Muscle layer of duodenum (tissue), 2 donors: Measurements from ENCODE around the gene PEX7.
A peak's percentile ranks its signal among the peaks of the same experiment; 100 is the strongest.

Experiments used
- H3K27ac ChIP-seq: one replicate; pipeline ENCODE4 v1.7.0; 2013; ENCODE audit warnings: mild to moderate bottlenecking, low read length
- H3K27me3 ChIP-seq: one replicate; pipeline ENCODE4 v1.7.0; 2013; ENCODE audit warnings: low read depth, mild to moderate bottlenecking, control low read depth, low read length
- H3K36me3 ChIP-seq, 2 donors: one replicate each; pipeline ENCODE4 v1.7.0; 2013; ENCODE audit warnings: low read length in 2 of 2, control low read depth in 1 of 2, mild to moderate bottlenecking in 1 of 2; ENCODE audit not compliant: insufficient read depth in 2 of 2, control insufficient read depth in 1 of 2
- H3K4me1 ChIP-seq, 2 donors: one replicate each; pipeline ENCODE4 v1.7.0; 2013; ENCODE audit warnings: low read length in 2 of 2, mild to moderate bottlenecking in 2 of 2, control low read depth in 1 of 2, moderate library complexity in 1 of 2; ENCODE audit not compliant: insufficient read depth in 2 of 2, control insufficient read depth in 1 of 2
- H3K4me3 ChIP-seq, 2 donors: one replicate each; pipeline ENCODE4 v1.7.0; 2013; ENCODE audit warnings: low read length in 2 of 2, low read depth in 1 of 2, mild to moderate bottlenecking in 1 of 2
- H3K9me3 ChIP-seq, 2 donors: one replicate each; pipeline ENCODE4 v1.7.0; 2013; ENCODE audit warnings: low read length in 2 of 2, control low read depth in 1 of 2, mild to moderate bottlenecking in 1 of 2; ENCODE audit not compliant: control insufficient read depth in 1 of 2
- donor health status: healthy.

Gene PEX7

GRCh38 chr6:136920216-136920615, 97.8 kb downstream of the PEX7 start:
- peak overlapping the region; percentile 66 to 81 for H3K4me3 ChIP-seq
- peaks cover 0 to 9% of the 10 kb centered on the region in 2 donors for H3K36me3 ChIP-seq
- no peaks in the 10 kb centered on the region for H3K9me3 ChIP-seq
- peaks cover 7 to 32% of the 10 kb centered on the region in 2 donors for H3K4me1 ChIP-seq
- H3K27me3 ChIP-seq: peaks cover 34% of the 10 kb centered on the region
- H3K27ac ChIP-seq: no peak overlapping the region

GRCh38 chr6:136920671-136921380, 98.4 kb downstream of the PEX7 start:
- Histone ChIP-seq H3K9me3 (no peaks in the 10 kb centered on the region), H3K36me3 (peaks cover 0 to 3% of the 10 kb centered on the region in 2 donors), H3K27ac (no peak overlapping the region), H3K4me1 (peaks cover 7 to 32% of the 10 kb centered on the region in 2 donors), H3K27me3 (peaks cover 34% of the 10 kb centered on the region), H3K4me3 (peak overlapping the region; percentile 66 to 81)

- H3K27ac ChIP-seq: no peak overlapping the region
- peak overlapping the region; percentile 66 to 81 for H3K4me3 ChIP-seq
- peaks cover 7 to 32% of the 10 kb centered on the region in 2 donors for H3K4me1 ChIP-seq
- H3K36me3 ChIP-seq: no peaks in the 10 kb centered on the region
- peaks cover 34% of the 10 kb centered on the region for H3K27me3 ChIP-seq
- no peaks in the 10 kb centered on the region for H3K9me3 ChIP-seq
Measured at GRCh38 chr6:136921381-136921935, 99.1 kb downstream of the PEX7 start.

GRCh38 chr6:136921936-136922684, 99.7 kb downstream of the PEX7 start, which contains the start of gene SLC35D3:
SLC35D3 (plus strand) TSS chr6:136922301; CDS start chr6:136922429, 128 bp downstream.
- H3K9me3 ChIP-seq: no peaks in the 10 kb centered on the region
- no peak within 1 kb of the TSS for H3K27ac ChIP-seq
- peaks cover 34% of the 10 kb centered on the region for H3K27me3 ChIP-seq

GRCh38 chr6:136922685-136923006, 100.3 kb downstream of the PEX7 start:
- H3K4me1 ChIP-seq: peaks cover 7 to 32% of the 10 kb centered on the region in 2 donors
- H3K9me3 ChIP-seq: no peaks in the 10 kb centered on the region
- H3K4me3 ChIP-seq: peak overlapping the region; percentile 26 to 81
- no peaks in the 10 kb centered on the region for H3K36me3 ChIP-seq
- H3K27me3 ChIP-seq: peaks cover 34% of the 10 kb centered on the region
- H3K27ac ChIP-seq: no peak overlapping the region

More at GRCh38 chr6:136921936-136922684, 99.7 kb downstream of the PEX7 start, which contains the start of gene SLC35D3:
- Histone ChIP-seq H3K4me1 (peaks cover 7 to 32% of the 10 kb centered on the region in 2 donors), H3K36me3 (no peaks in the 10 kb centered on the region), H3K4me3 (peak within 1 kb of the TSS; percentile 66 to 81)

GRCh38 chr6:136923116-136923953, 100.9 kb downstream of the PEX7 start:
- Histone ChIP-seq H3K27me3 (peaks cover 34% of the 10 kb centered on the region), H3K4me3 (peak overlapping the region in 1 of 2 donors; percentile 81), H3K36me3 (no peaks in the 10 kb centered on the region), H3K4me1 (peaks cover 7 to 32% of the 10 kb centered on the region in 2 donors), H3K27ac (no peak overlapping the region), H3K9me3 (no peaks in the 10 kb centered on the region)

GRCh38 chr6:136923954-136924673, 101.7 kb downstream of the PEX7 start:
- Histone ChIP-seq H3K27ac (no peak overlapping the region), H3K9me3 (no peaks in the 10 kb centered on the region), H3K27me3 (peaks cover 34% of the 10 kb centered on the region), H3K4me1 (peaks cover 7 to 32% of the 10 kb centered on the region in 2 donors), H3K36me3 (no peaks in the 10 kb centered on the region), H3K4me3 (no peak overlapping the region)

- H3K4me3 ChIP-seq: no peak overlapping the region
Measured at GRCh38 chr6:136926383-136926782, 104.0 kb downstream of the PEX7 start.

GRCh38 chr6:136927292-136927691, 104.9 kb downstream of the PEX7 start:
- Histone ChIP-seq H3K9me3 (no peaks in the 10 kb centered on the region), H3K4me3 (no peak overlapping the region), H3K36me3 (no peaks in the 10 kb centered on the region), H3K4me1 (peaks cover 0 to 11% of the 10 kb centered on the region in 2 donors), H3K27me3 (peaks cover 14% of the 10 kb centered on the region), H3K27ac (no peak overlapping the region)

More at GRCh38 chr6:136926383-136926782, 104.0 kb downstream of the PEX7 start:
- Histone ChIP-seq H3K4me1 (peaks cover 0 to 19% of the 10 kb centered on the region in 2 donors), H3K27me3 (peaks cover 21% of the 10 kb centered on the region), H3K9me3 (no peaks in the 10 kb centered on the region), H3K27ac (no peak overlapping the region), H3K36me3 (no peaks in the 10 kb centered on the region)

GRCh38 chr6:136930528-136930927, 108.1 kb downstream of the PEX7 start:
- no peaks in the 10 kb centered on the region for H3K27me3 ChIP-seq
- H3K36me3 ChIP-seq: no peaks in the 10 kb centered on the region
- H3K4me1 ChIP-seq: no peaks in the 10 kb centered on the region
- H3K4me3 ChIP-seq: no peak overlapping the region
- H3K9me3 ChIP-seq: no peaks in the 10 kb centered on the region
- H3K27ac ChIP-seq: no peak overlapping the region
